Measurements from ENCODE around the gene THUMPD3.
A peak's percentile ranks its signal among the peaks of the same experiment; 100 is the strongest.

Gene THUMPD3

GRCh38 chr3:9422712-9423424 is 60.0 kb downstream of the THUMPD3 start:
- peak; percentile 93 for DNase-seq

- DNase-seq: no peak
These were observed 65.6 kb downstream of the THUMPD3 start for GRCh38 chr3:9428411-9428810.

- no peak for DNase-seq
These were observed 67.9 kb downstream of the THUMPD3 start for GRCh38 chr3:9430733-9431132.

DNA sequence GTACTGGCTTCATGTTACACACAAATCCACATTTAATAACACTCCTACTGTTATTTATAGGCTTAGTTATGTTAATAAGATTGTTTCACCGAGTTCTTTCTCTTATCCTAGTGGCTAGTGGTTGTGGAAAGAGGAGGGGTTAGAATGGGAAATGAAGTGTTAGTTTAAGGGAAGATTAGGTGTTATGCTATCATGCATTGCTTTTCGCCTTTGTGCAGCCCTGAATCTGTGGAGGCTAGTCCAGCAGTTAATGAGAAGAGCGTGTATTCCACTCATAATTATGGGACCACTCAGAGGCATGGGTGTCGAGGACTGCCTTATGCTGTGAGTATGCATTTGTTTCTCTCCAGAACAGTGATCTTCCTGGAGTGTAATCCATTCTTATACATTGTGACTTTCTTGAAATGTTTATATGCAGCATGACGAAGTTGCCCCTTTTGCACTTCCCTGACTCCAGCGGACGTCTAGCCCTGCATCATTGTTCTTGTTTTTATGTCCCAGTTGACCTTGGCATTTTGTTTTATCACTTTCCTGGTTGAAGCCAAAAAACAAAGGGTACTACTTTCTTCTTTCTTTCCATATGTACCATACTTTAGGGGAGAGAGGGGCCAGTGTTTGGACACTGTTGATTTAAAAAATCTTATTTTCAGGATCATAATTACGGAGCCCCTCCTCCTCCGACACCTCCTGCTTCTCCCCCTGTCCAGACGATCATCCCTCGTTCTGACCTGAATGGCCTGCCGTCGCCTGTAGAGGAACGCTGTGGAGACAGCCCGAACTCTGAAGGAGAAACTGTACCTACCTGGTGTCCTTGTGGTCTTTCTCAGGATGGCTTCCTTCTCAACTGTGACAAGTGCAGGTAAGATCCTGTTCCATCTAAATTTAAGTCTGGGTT is 71.0 kb downstream of the THUMPD3 start:
- no peak for DNase-seq

DNA sequence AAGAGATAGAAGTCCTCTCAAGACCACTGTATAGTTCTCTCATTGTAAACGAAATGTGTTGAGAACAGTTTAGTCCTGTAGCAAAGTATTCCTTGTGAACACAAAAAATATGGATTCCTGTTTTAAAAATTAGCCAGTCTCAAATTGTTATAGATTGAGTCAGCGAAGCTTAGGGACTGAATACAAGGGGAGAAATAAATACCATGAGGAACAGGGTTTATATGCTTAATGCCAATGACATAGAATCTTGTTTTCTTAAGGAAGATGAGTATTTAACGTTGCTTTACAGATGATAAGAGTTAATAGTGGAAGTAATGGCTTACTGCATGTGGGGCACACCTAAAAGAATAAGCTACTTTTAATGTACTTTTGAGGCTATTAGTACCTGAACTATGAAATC is 72.5 kb downstream of the THUMPD3 start:
- DNase-seq: no peak

Data from femur (tissue), 1 donor.